ENCODE results near the gene LONRF3.

LONRF3 gene

GRCh38 chrX:118990512-118991227 is 16.3 kb downstream of the LONRF3 start:
- TF ChIP-seq POLR2AphosphoS5 (IDR thresholded peaks at IDR 0.05; ENCODE audit: low read depth, low read length) (no peak), TAF1 (IDR thresholded peaks at IDR 0.05; ENCODE audit: borderline replicate concordance, insufficient read depth, low read length) (no peak), FOXP2 (optimal IDR thresholded peaks at IDR 0.05; ENCODE audit: borderline replicate concordance, extremely low read depth, extremely low read length, insufficient read depth) (no peak), REST (IDR thresholded peaks at IDR 0.05; ENCODE audit: insufficient read depth in 1 of 2, low read depth in 2 of 2, low read length in 2 of 2) (no peak), SIN3A (IDR thresholded peaks at IDR 0.05; ENCODE audit: borderline replicate concordance, insufficient read depth, low read length) (no peak)

GRCh38 chrX:119003462-119003861 is 29.0 kb downstream of the LONRF3 start:
- TF ChIP-seq SIN3A (IDR thresholded peaks at IDR 0.05; ENCODE audit: borderline replicate concordance, insufficient read depth, low read length) (no peak), TAF1 (IDR thresholded peaks at IDR 0.05; ENCODE audit: borderline replicate concordance, insufficient read depth, low read length) (no peak), FOXP2 (optimal IDR thresholded peaks at IDR 0.05; ENCODE audit: borderline replicate concordance, extremely low read depth, extremely low read length, insufficient read depth) (no peak), POLR2AphosphoS5 (IDR thresholded peaks at IDR 0.05; ENCODE audit: low read depth, low read length) (no peak), REST (IDR thresholded peaks at IDR 0.05; ENCODE audit: insufficient read depth in 1 of 2, low read depth in 2 of 2, low read length in 2 of 2) (no peak)

DNA sequence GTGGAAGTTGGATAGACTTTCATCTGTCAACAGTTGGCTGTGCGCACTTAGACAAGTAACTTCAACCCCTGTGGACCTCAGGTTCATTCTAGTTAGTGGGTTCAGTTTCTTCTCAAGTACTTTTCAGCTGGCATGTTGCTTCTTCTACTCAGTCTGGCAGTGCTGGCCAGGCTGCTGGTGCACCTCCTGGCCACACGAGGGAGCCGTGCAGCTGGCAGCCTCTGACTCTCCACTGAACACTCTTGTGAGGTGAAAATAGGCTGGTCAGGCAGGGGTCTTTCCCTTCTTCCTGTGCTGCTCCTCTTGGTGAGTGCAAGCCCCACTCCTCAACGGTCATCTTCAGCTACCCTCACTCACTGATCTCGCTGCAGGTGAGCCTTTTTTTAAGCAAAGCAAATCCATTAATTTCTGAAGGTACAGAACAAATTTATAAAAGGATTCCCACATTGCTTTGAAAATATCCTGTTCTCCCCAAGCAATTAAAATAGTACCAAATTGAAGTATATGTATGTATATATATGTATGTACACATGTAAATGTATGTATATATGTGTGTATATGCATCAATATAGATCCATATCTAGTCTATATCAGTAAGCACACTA is 30.6 kb downstream of the LONRF3 start:
- TF ChIP-seq SIN3A (IDR thresholded peaks at IDR 0.05; ENCODE audit: borderline replicate concordance, insufficient read depth, low read length) (no peak), TAF1 (IDR thresholded peaks at IDR 0.05; ENCODE audit: borderline replicate concordance, insufficient read depth, low read length) (no peak), FOXP2 (optimal IDR thresholded peaks at IDR 0.05; ENCODE audit: borderline replicate concordance, extremely low read depth, extremely low read length, insufficient read depth) (peak; percentile 44)

GRCh38 chrX:119007189-119007770 is 32.9 kb downstream of the LONRF3 start:
- TF ChIP-seq FOXP2 (optimal IDR thresholded peaks at IDR 0.05; ENCODE audit: borderline replicate concordance, extremely low read depth, extremely low read length, insufficient read depth), result no peak
- TF ChIP-seq REST (IDR thresholded peaks at IDR 0.05; ENCODE audit: insufficient read depth in 1 of 2, low read depth in 2 of 2, low read length in 2 of 2), result no peak
- TF ChIP-seq TAF1 (IDR thresholded peaks at IDR 0.05; ENCODE audit: borderline replicate concordance, insufficient read depth, low read length), result no peak
- no peak for TF ChIP-seq SIN3A (IDR thresholded peaks at IDR 0.05; ENCODE audit: borderline replicate concordance, insufficient read depth, low read length)
- TF ChIP-seq POLR2AphosphoS5 (IDR thresholded peaks at IDR 0.05; ENCODE audit: low read depth, low read length), result no peak

DNA sequence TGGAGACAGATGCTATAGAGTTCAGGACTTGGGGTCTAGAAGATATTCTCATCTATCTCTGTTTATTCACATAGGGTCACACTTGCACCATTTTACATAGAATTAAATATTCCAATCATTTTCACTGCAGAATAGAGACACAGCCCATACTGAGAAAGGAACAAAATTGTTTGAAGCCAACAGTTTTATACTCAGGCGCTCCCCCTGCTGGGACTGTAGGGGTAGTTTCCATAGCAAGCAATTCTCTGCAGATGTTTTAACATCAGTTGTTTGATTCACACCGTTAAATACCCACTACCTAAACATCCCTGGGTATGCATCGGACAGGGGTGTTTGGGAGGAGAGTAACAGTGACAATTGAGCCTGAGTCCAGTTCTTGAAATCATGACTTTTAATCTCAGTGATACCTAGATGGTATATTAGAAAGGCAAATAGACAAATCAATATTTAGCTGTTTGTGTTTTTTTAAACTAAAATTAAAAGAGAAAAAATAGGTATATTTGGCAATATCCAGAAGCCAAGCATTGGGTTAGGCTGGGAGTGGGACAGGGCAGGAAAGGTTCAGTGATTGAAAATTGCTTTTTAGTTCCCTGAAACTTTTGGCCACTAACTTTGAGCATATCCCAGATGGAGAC is 33.8 kb downstream of the LONRF3 start:
- TF ChIP-seq SIN3A (IDR thresholded peaks at IDR 0.05; ENCODE audit: borderline replicate concordance, insufficient read depth, low read length) (no peak), TAF1 (IDR thresholded peaks at IDR 0.05; ENCODE audit: borderline replicate concordance, insufficient read depth, low read length) (no peak), REST (IDR thresholded peaks at IDR 0.05; ENCODE audit: insufficient read depth in 1 of 2, low read depth in 2 of 2, low read length in 2 of 2) (no peak), POLR2AphosphoS5 (IDR thresholded peaks at IDR 0.05; ENCODE audit: low read depth, low read length) (no peak), FOXP2 (optimal IDR thresholded peaks at IDR 0.05; ENCODE audit: borderline replicate concordance, extremely low read depth, extremely low read length, insufficient read depth) (no peak)
